ENCODE measurements around the gene KCNQ5.

The KCNQ5 gene

DNA sequence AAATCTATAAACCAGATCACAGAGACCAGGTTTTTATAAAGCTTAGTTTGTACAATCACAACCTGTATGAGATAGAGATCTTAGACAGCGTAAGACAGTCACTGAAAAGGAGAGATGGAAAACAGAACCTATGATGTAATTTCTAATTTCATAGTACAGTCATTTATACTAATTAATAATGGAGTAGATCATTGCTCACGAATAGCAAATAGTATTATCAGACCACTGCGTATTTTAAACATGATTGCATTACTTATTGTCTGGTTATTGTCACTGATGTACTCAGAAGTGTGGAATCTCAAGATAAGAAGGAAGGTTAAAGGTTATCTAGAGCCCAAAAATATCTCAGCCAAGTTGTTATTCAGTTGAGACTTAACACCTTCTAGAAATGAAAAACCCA, 487.8 kb downstream of the KCNQ5 start:
- no peak overlapping the region for H3K27ac ChIP-seq (ENCODE audit: low read depth, low read length)
- no peaks in the 10 kb centered on the region for H3K36me3 ChIP-seq (ENCODE audit: control insufficient read depth, insufficient read depth, low read length)
- H3K9me3 ChIP-seq (ENCODE audit: control insufficient read depth, insufficient read depth, low read length): no peaks in the 10 kb centered on the region
- no peaks in the 10 kb centered on the region for H3K4me1 ChIP-seq (ENCODE audit: control insufficient read depth, insufficient read depth, low read length)
- H3K27me3 ChIP-seq (ENCODE audit: control insufficient read depth, insufficient read depth, low read length): no peaks in the 10 kb centered on the region
- no peak overlapping the region for H3K9ac ChIP-seq (ENCODE audit: low read depth, low read length)
- H3K4me3 ChIP-seq (ENCODE audit: low read depth, low read length): no peak overlapping the region

DNA sequence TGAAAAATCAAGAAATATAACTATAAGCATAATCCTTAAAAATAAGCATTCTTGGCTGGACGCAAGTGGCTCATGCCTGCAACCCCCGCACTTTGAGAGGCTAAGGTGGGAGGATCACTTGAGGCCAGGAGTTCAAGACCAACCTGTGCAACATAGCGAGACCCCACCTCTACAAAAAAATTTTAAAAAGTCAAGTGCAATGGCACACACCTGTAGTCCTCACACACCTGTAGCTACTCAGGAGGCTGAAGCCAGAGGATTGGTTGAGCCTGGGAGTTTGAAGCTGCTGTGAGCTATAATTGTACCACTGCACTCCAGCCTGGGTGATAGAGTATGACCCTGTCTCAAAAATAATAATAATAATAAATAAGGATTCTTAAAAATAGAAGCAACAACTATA, 494.5 kb downstream of the KCNQ5 start:
- Histone ChIP-seq H3K27me3 (ENCODE audit: control insufficient read depth, insufficient read depth, low read length) (no peaks in the 10 kb centered on the region), H3K9me3 (ENCODE audit: control insufficient read depth, insufficient read depth, low read length) (no peaks in the 10 kb centered on the region), H3K4me1 (ENCODE audit: control insufficient read depth, insufficient read depth, low read length) (no peaks in the 10 kb centered on the region), H3K27ac (ENCODE audit: low read depth, low read length) (no peak overlapping the region), H3K9ac (ENCODE audit: low read depth, low read length) (no peak overlapping the region), H3K36me3 (ENCODE audit: control insufficient read depth, insufficient read depth, low read length) (no peaks in the 10 kb centered on the region), H3K4me3 (ENCODE audit: low read depth, low read length) (no peak overlapping the region)

DNA sequence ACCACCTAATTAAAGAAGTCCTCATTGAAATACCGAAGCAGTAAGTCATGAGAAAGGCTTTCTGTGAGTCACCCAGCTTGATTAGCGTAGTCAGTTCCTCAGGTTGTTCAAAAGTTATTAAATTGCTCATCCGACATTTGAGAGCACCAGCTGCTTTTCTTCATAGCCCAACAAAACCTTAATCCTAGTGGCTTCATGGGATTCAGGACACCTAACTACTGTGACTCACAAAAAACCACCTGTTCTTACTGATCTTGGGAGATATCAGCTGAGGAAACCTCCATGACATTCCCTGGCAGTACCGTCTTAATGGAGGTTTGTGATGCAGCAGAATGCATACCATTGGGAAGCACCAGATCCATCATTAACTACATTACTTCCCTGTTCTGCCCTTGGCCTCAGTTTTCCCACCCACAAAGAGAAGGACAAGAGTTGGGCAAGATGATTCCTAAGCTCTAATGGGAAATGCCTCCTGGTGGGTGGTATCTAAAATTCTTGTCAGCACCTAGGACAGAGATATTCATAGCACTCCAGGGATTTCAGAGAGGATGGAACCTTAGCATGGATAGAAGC, 499.6 kb downstream of the KCNQ5 start:
- H3K9me3 ChIP-seq (ENCODE audit: control insufficient read depth, insufficient read depth, low read length): no peaks in the 10 kb centered on the region

DNA sequence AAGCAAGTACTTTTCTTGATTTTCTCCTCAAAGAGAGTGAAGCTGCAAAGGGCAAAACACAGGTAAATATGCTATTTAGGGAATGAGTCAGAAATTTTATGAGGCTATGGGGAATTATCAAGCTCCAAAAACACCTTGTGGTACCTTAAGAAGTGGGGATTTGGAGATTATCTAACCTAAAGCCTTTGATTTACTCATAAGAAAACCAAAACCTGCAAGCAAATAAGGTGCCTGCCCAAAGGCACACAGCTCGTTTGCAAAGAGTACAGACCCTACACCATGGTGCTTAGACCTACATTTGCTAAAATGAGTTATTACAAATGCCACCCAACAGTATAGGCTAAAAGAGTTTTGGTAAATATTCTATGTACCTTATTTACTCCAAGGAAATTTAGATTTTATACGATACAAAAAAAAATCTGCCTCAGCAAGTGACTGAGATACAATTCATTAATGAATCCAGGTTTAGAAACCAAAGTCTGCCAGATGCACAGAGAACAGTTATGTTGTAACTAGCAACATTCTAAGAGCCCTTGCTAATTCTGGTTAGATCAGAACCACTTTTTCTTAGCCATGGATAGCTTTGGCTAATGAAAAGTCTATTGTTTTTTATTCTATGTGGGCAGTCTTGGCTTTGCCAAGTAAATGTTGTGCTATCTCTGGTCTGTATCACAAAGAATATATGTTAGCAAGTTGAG, 501.9 kb downstream of the KCNQ5 start:
- H3K36me3 ChIP-seq (ENCODE audit: control insufficient read depth, insufficient read depth, low read length): no peaks in the 10 kb centered on the region
- H3K9me3 ChIP-seq (ENCODE audit: control insufficient read depth, insufficient read depth, low read length): no peaks in the 10 kb centered on the region
- H3K27me3 ChIP-seq (ENCODE audit: control insufficient read depth, insufficient read depth, low read length): no peaks in the 10 kb centered on the region
- no peak overlapping the region for H3K9ac ChIP-seq (ENCODE audit: low read depth, low read length)
- H3K4me1 ChIP-seq (ENCODE audit: control insufficient read depth, insufficient read depth, low read length): no peaks in the 10 kb centered on the region
- H3K4me3 ChIP-seq (ENCODE audit: low read depth, low read length): no peak overlapping the region
- no peak overlapping the region for H3K27ac ChIP-seq (ENCODE audit: low read depth, low read length)

More for the DNA sequence above, 499.6 kb downstream of the KCNQ5 start:
- Histone ChIP-seq H3K27ac (ENCODE audit: low read depth, low read length) (no peak overlapping the region), H3K4me1 (ENCODE audit: control insufficient read depth, insufficient read depth, low read length) (no peaks in the 10 kb centered on the region), H3K27me3 (ENCODE audit: control insufficient read depth, insufficient read depth, low read length) (no peaks in the 10 kb centered on the region), H3K9ac (ENCODE audit: low read depth, low read length) (no peak overlapping the region), H3K4me3 (ENCODE audit: low read depth, low read length) (no peak overlapping the region), H3K36me3 (ENCODE audit: control insufficient read depth, insufficient read depth, low read length) (no peaks in the 10 kb centered on the region)

DNA sequence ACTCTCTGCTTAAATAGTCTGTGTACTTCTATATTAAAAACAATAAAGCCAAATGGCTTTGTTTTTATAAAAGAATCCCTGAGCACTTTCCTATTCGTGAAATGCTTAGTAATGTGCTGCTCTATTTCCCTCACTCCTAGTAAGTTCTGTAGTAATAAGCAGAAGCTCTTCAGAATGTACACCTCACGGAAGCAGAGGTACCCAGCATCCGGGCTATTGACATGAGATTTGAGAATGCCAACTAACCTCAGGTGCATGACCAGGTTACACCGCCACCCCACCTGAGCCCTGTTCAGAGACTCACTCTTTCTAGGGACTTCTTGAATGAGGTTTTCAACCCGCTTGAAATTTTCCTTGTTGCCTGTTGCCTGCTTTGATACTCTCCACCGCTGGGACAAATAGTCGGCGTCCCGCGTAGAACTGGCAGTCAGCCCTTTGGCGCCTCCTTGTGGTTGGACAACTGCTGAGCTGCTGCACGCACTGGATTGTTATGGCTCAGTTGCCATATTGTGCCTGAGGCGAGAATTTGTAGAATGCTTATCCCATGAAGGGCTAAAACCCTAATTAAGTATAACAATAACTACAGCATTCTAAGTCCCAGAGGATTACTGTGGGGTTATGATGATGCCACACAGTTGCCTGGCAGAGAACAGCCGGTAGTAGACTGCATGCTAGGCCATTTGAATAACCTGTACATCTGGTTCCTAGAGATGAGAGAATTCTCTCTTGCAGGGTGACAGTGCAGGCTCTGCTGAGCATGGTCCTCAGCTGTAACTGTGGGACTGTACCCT, 508.0 kb downstream of the KCNQ5 start:
- no peaks in the 10 kb centered on the region for H3K4me1 ChIP-seq (ENCODE audit: control insufficient read depth, insufficient read depth, low read length)
- no peak overlapping the region for H3K4me3 ChIP-seq (ENCODE audit: low read depth, low read length)
- H3K36me3 ChIP-seq (ENCODE audit: control insufficient read depth, insufficient read depth, low read length): no peaks in the 10 kb centered on the region
- H3K27me3 ChIP-seq (ENCODE audit: control insufficient read depth, insufficient read depth, low read length): no peaks in the 10 kb centered on the region
- H3K27ac ChIP-seq (ENCODE audit: low read depth, low read length): no peak overlapping the region
- no peak overlapping the region for H3K9ac ChIP-seq (ENCODE audit: low read depth, low read length)
- no peaks in the 10 kb centered on the region for H3K9me3 ChIP-seq (ENCODE audit: control insufficient read depth, insufficient read depth, low read length)

DNA sequence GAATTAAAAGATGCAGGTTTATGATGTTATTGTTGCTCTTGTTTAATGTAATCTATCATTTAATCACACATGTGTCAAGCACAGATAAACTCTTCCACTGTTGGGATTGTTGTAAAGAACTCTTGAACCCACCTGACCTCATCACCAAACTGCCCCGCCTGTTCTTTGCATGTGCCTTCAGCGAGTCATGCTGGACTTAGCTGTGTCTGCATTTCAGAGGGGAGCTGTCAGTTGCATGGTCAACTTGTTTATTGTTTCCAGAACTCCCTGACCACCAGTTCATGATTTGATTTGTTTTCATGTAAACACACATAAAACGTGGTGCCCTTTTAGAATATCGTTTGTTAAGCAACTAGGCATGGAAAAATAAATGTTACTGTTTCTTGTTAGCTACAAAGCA, 509.8 kb downstream of the KCNQ5 start:
- Histone ChIP-seq H3K9me3 (ENCODE audit: control insufficient read depth, insufficient read depth, low read length) (no peaks in the 10 kb centered on the region), H3K4me1 (ENCODE audit: control insufficient read depth, insufficient read depth, low read length) (no peaks in the 10 kb centered on the region), H3K27me3 (ENCODE audit: control insufficient read depth, insufficient read depth, low read length) (no peaks in the 10 kb centered on the region), H3K4me3 (ENCODE audit: low read depth, low read length) (no peak overlapping the region), H3K36me3 (ENCODE audit: control insufficient read depth, insufficient read depth, low read length) (no peaks in the 10 kb centered on the region), H3K27ac (ENCODE audit: low read depth, low read length) (no peak overlapping the region), H3K9ac (ENCODE audit: low read depth, low read length) (no peak overlapping the region)

DNA sequence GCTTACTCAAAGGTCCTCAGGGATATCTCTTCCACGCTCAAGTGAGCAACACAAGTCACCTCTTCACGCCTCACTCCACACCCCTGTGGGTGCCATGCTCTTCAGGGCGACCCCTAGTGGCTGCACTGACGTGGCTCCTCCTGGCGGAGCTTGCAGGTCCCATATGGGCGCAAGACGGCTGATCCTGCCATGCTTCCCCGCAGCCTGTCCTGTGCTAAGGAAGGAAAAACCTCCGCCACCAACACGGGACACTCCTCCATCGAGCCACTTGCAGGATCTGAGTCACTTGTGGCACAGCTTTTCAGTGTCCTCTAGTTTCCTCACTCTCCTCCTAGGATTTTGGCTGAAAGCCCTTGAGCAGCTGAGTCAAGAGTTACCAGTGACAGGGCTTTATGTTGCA, 512.7 kb downstream of the KCNQ5 start:
- no peaks in the 10 kb centered on the region for H3K9me3 ChIP-seq (ENCODE audit: control insufficient read depth, insufficient read depth, low read length)

DNA sequence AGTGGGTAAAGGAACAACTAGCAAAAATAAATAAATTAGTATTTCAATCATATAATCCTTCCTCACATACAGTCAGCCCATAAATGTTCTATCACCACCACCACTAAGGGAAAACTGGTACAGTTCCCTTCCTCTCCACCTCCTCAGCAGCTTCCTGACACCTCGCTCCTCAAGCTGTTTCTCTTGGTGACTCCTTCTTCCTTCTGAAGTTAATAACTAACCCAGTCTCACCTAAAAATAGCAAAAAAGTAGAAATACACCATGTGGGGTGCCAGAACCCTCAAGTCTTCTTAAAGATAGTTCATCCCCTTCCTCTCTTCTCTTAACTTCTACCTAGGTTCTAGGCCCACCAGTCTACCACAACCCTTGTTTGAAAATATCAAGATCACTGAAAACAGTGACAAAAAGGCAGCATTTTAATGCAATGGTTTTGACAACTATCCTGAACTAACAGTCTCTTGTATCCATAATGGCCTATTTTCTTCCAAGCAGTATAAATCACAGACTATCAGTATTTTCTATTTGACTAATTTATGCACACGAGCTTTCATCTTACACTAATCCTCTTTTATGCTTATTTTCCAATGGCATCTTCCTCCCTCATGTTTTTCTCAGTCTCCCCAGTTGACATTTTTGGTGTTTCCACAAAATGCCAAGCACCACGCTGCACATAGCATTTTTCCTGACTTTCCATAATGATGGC, 518.0 kb downstream of the KCNQ5 start:
- H3K9me3 ChIP-seq (ENCODE audit: control insufficient read depth, insufficient read depth, low read length): no peaks in the 10 kb centered on the region
- no peaks in the 10 kb centered on the region for H3K4me1 ChIP-seq (ENCODE audit: control insufficient read depth, insufficient read depth, low read length)
- H3K27me3 ChIP-seq (ENCODE audit: control insufficient read depth, insufficient read depth, low read length): no peaks in the 10 kb centered on the region
- no peak overlapping the region for H3K9ac ChIP-seq (ENCODE audit: low read depth, low read length)
- no peak overlapping the region for H3K4me3 ChIP-seq (ENCODE audit: low read depth, low read length)
- no peak overlapping the region for H3K27ac ChIP-seq (ENCODE audit: low read depth, low read length)
- no peaks in the 10 kb centered on the region for H3K36me3 ChIP-seq (ENCODE audit: control insufficient read depth, insufficient read depth, low read length)

More for the DNA sequence above, 512.7 kb downstream of the KCNQ5 start:
- H3K27ac ChIP-seq (ENCODE audit: low read depth, low read length): no peak overlapping the region
- no peaks in the 10 kb centered on the region for H3K4me1 ChIP-seq (ENCODE audit: control insufficient read depth, insufficient read depth, low read length)
- no peak overlapping the region for H3K9ac ChIP-seq (ENCODE audit: low read depth, low read length)
- H3K27me3 ChIP-seq (ENCODE audit: control insufficient read depth, insufficient read depth, low read length): no peaks in the 10 kb centered on the region
- no peak overlapping the region for H3K4me3 ChIP-seq (ENCODE audit: low read depth, low read length)
- H3K36me3 ChIP-seq (ENCODE audit: control insufficient read depth, insufficient read depth, low read length): no peaks in the 10 kb centered on the region

DNA sequence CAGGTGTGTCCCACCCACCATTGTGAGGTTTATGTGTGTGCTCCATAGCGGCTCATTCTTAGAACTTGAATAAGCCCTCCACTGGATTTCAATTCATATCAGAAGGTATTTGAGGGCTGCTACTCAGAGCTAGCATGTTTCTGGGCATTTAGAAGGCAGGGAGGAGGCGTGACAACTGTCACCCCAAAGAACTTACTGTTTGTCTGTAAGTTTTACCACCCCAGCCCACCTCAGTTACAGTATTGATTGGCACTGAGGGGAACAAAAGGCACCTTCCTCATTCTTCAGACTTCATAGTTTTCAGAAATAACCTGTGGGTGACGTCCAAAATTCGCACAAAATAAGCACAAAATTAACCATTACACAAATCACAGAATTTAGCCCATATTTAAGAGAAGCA, 521.7 kb downstream of the KCNQ5 start:
- H3K9ac ChIP-seq (ENCODE audit: low read depth, low read length): no peak overlapping the region
- H3K27ac ChIP-seq (ENCODE audit: low read depth, low read length): no peak overlapping the region
- H3K27me3 ChIP-seq (ENCODE audit: control insufficient read depth, insufficient read depth, low read length): no peaks in the 10 kb centered on the region
- H3K4me1 ChIP-seq (ENCODE audit: control insufficient read depth, insufficient read depth, low read length): no peaks in the 10 kb centered on the region
- H3K36me3 ChIP-seq (ENCODE audit: control insufficient read depth, insufficient read depth, low read length): no peaks in the 10 kb centered on the region
- H3K4me3 ChIP-seq (ENCODE audit: low read depth, low read length): no peak overlapping the region
- H3K9me3 ChIP-seq (ENCODE audit: control insufficient read depth, insufficient read depth, low read length): no peaks in the 10 kb centered on the region

DNA sequence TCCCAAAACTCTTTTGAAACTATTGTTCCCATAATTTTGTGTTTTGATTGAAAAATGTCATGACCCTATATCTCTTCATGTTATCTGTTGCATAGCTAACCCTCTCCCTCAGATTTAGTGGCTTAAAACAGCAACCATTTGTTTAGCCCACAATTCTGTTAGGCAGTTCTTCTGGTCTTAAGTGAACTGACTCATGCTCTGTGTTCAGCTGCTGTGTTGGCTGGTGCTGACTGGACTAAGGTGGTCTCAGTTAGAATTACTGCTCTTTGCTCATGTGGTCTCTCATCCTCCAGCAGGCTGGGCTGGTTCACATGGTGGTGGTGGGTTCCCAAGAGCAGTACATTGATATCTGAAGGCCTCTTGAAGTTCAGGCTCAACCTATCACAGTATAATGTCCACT, 522.7 kb downstream of the KCNQ5 start:
- Histone ChIP-seq H3K4me3 (ENCODE audit: low read depth, low read length) (no peak overlapping the region), H3K36me3 (ENCODE audit: control insufficient read depth, insufficient read depth, low read length) (no peaks in the 10 kb centered on the region), H3K4me1 (ENCODE audit: control insufficient read depth, insufficient read depth, low read length) (no peaks in the 10 kb centered on the region), H3K9me3 (ENCODE audit: control insufficient read depth, insufficient read depth, low read length) (no peaks in the 10 kb centered on the region), H3K27ac (ENCODE audit: low read depth, low read length) (no peak overlapping the region), H3K27me3 (ENCODE audit: control insufficient read depth, insufficient read depth, low read length) (no peaks in the 10 kb centered on the region), H3K9ac (ENCODE audit: low read depth, low read length) (no peak overlapping the region)

DNA sequence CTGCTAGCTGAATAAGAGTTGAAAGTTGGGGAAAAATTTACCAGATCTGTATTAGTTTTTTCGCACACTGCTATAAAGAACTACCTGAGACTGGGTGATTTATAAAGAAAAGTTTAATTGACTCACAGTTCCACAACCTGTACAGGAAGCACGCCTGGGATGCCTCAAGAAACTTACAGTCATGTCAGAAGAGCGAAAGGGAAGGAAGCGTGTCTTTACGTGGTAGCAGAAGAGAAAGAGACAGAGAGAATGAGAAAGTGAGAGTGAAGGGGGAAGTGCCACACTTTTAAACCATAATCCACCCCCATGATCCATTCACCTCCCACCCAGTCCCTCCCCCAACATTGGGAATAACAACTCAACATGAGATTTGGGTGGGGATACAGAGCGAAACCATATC, 523.8 kb downstream of the KCNQ5 start:
- Histone ChIP-seq H3K27me3 (ENCODE audit: control insufficient read depth, insufficient read depth, low read length) (no peaks in the 10 kb centered on the region), H3K27ac (ENCODE audit: low read depth, low read length) (no peak overlapping the region), H3K9me3 (ENCODE audit: control insufficient read depth, insufficient read depth, low read length) (no peaks in the 10 kb centered on the region), H3K4me3 (ENCODE audit: low read depth, low read length) (no peak overlapping the region), H3K4me1 (ENCODE audit: control insufficient read depth, insufficient read depth, low read length) (no peaks in the 10 kb centered on the region), H3K36me3 (ENCODE audit: control insufficient read depth, insufficient read depth, low read length) (no peaks in the 10 kb centered on the region), H3K9ac (ENCODE audit: low read depth, low read length) (no peak overlapping the region)

Data from HUES48 (cell line).